T-cell (primary cell): ENCODE data around the gene PSTPIP1. TPM values are rescaled to one million over a fixed set of nuclear protein-coding genes. Genes with fewer than 3 reads are reported as not detected.

Experiments
- ATAC-seq, 4 experiments: fragments of 200-7000 bp in 3 of 4; fragments of 150-1000 bp in 1 of 4; cut with Tn5 transposase; replicated peaks in 1 of 4; 1 replicate in 3 of 4; 2 replicates in 1 of 4; pipeline ENCODE4 v1.10.0; 2021; ENCODE audit warnings: moderate library complexity in 3 of 4, mild to moderate bottlenecking in 2 of 4, moderate number of reproducible peaks in 1 of 4
- CTCF ChIA-PET, 2 donors: fragments of 300-600 bp; sonication (Branson Sonifier 250); formaldehyde crosslinking; loops; one replicate each; lab custom pipeline; 2022; ENCODE audit warnings: antibody characterized with exemption in 2 of 2; lab: Charles Lee
- POLR2A ChIA-PET, 2 donors: fragments of 300-600 bp; sonication (Branson Sonifier 250); formaldehyde crosslinking; loops; one replicate each; lab custom pipeline; 2022; ENCODE audit warnings: antibody characterized with exemption in 2 of 2; lab: Charles Lee
- DNase-seq, 35 experiments: peaks; one replicate each; pipeline versions ENCODE4 v3.0.0 to v3.0.0-alpha.2; 2013 to 2023
- H3K27ac ChIP-seq: one replicate; pipeline ENCODE4 v1.5.1; 2013; ENCODE audit warnings: low read length
- H3K27me3 ChIP-seq, 2 experiments: replicated peaks in 1 of 2; 1 replicate in 1 of 2; 2 replicates in 1 of 2; pipeline versions ENCODE4 v1.6.1 to v1.7.0; 2013; ENCODE audit warnings: low read length in 1 of 2, mixed read lengths in 1 of 2; ENCODE audit not compliant: control insufficient read depth in 2 of 2, insufficient read depth in 2 of 2; ENCODE audit errors: extremely low read depth in 1 of 2
- H3K36me3 ChIP-seq, 2 donors: 1 replicate in 1 of 2; 2 replicates in 1 of 2; pipeline versions ENCODE4 v1.6.1 to v1.7.0; 2013; ENCODE audit warnings: low read length in 1 of 2; ENCODE audit not compliant: control insufficient read depth in 2 of 2, insufficient read depth in 1 of 2; ENCODE audit errors: extremely low read depth in 1 of 2
- H3K4me1 ChIP-seq, 2 experiments: 1 replicate in 1 of 2; 2 replicates in 1 of 2; pipeline versions ENCODE4 v1.6.1 to v1.7.0; 2013; ENCODE audit warnings: low read length in 2 of 2, mixed read lengths in 1 of 2; ENCODE audit not compliant: insufficient read depth in 2 of 2, control insufficient read depth in 1 of 2; ENCODE audit errors: extremely low read depth in 1 of 2
- H3K4me3 ChIP-seq, 2 donors: 1 replicate in 1 of 2; 2 replicates in 1 of 2; pipeline versions ENCODE4 v1.5.1 to v1.7.0; 2013; ENCODE audit warnings: mild to moderate bottlenecking in 2 of 2, low read length in 1 of 2, moderate library complexity in 1 of 2; ENCODE audit not compliant: control insufficient read depth in 1 of 2; ENCODE audit errors: extremely low read depth in 1 of 2
- H3K9me3 ChIP-seq: 2 replicates; pipeline ENCODE4 v1.7.0; 2013
- H3K27ac Mint-ChIP-seq, 2 donors: one replicate each; pipeline ENCODE4 v1.8.0; 2020 to 2021; ENCODE audit warnings: mild to moderate bottlenecking in 2 of 2, mixed read lengths in 2 of 2
- H3K27me3 Mint-ChIP-seq, 2 donors: one replicate each; pipeline ENCODE4 v1.8.0; 2021 to 2022; ENCODE audit warnings: mixed read lengths in 2 of 2
- H3K36me3 Mint-ChIP-seq: one replicate; pipeline ENCODE4 v1.8.0; 2021; ENCODE audit warnings: mixed read lengths
- H3K4me1 Mint-ChIP-seq, 3 donors: one replicate each; pipeline ENCODE4 v1.8.0; 2020 to 2022; ENCODE audit warnings: mixed read lengths in 3 of 3, mild to moderate bottlenecking in 1 of 3
- H3K4me3 Mint-ChIP-seq, 3 donors: one replicate each; pipeline ENCODE4 v1.8.0; 2020 to 2022; ENCODE audit warnings: mild to moderate bottlenecking in 3 of 3, mixed read lengths in 3 of 3, moderate library complexity in 3 of 3
- H3K9me3 Mint-ChIP-seq, 3 donors: one replicate each; pipeline ENCODE4 v1.8.0; 2020 to 2022; ENCODE audit warnings: mixed read lengths in 3 of 3
- WGBS: methylation state at CpG from one replicate; pipeline ENCODE4 v1.1.5; 2013; ENCODE audit warnings: missing lambda C conversion rate; ENCODE audit not compliant: insufficient coverage; 5-methylcytosine and 5-hydroxymethylcytosine counted together
- total RNA-seq, 35 experiments: library from RNA in 6 of 35; stranded (reverse) in 6 of 35; fragments of 120-200 nt in 1 of 35; gene quantifications; one replicate each; pipeline versions ENCODE4 v1.2.1 to v1.2.4 and lab custom pipeline; 2013 to 2026

PSTPIP1 gene
- total RNA-seq, 5 donors from 2014 or later (not counting 1 experiment from before 2014, with no cell fraction given): 110 to 231 (median 180) TPM

DNA sequence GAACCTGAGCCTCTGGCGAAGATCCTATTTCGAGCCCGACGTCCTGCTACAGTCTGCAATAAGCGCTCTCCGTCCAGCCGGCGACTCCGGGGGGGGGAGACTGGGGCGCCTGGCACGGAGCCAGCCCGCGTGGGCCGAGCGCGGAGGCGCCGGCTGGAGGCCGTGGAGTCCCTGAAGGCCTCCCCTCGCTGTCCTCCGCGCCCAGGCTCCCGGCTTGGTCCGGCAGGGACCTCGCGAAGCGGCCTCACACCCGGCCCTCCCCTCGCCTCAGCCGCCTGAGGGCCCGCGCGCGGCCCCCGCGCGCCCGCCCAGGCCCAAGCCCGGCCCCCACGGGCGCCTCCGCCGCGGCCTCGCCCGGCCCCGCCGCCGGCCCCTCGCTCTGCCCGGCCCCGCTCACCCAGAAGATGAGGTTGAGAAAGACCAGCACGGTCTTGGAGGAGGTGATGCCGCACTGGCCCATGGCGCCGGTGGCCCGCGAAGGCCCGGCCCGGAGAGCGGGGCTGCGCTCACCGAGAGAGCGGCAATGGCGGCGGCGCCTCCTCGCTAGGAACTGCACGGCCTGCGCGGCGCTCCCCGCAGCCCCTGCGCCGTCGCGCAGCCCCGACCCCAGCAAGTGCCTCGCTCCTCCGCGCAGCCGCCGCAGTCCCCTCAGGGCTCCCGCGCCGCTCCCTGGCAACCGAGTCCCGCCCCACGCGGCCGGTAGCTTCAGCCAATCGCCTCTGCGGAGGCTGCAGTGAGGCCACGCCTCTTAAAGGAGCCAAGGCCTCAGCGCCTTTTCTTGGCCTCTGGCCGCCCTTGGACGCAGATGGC lies 75.8 kb downstream of the PSTPIP1 start, which contains the start of gene TSPAN3:
TSS of gene TSPAN3 (minus strand) at position 615 of the 810 bp plus-strand sequence. CDS start at position 460, 155 bp downstream.
- POLR2A ChIA-PET: interaction anchor here in 1 of 2 donors (1.0 kb wide), 1 partner anchor 10 kb away, joined by 3 read pairs; no protein-coding TSS in a partner anchor
- CTCF ChIA-PET: no interaction called here

GRCh38 chr15:77071305-77072223 lies 76.6 kb downstream of the PSTPIP1 start:
- peak overlapping the region; percentile 70 to 85 for H3K27ac Mint-ChIP-seq
- ChIA-PET POLR2A (interaction anchor here in 1 of 2 donors (1.0 kb wide), 1 partner anchor 11 kb away, joined by 3 read pairs; no protein-coding TSS in a partner anchor), CTCF (no interaction called here)
- Histone ChIP-seq H3K27ac (no peak overlapping the region), H3K9me3 (no peaks in the 10 kb centered on the region), H3K36me3 (no peaks in the 10 kb centered on the region), H3K4me3 (peak overlapping the region; percentile 46 to 87), H3K27me3 (peaks cover 0 to 6% of the 10 kb centered on the region in 2 experiments), H3K4me1 (peaks cover 9 to 16% of the 10 kb centered on the region in 2 experiments)
- no peak for ATAC-seq
- no peaks in the 10 kb centered on the region for H3K9me3 Mint-ChIP-seq
- H3K4me1 Mint-ChIP-seq: peaks cover 31 to 35% (median 31%) of the 10 kb centered on the region in 3 donors
- H3K36me3 Mint-ChIP-seq: no peaks in the 10 kb centered on the region
- 94% methylated on average over 6 of the region's 15 CpGs for WGBS
- no peak for DNase-seq
- no peaks in the 10 kb centered on the region for H3K27me3 Mint-ChIP-seq
- peak overlapping the region; percentile 71 to 81 (median 78) for H3K4me3 Mint-ChIP-seq

More for the DNA sequence above, 75.8 kb downstream of the PSTPIP1 start, which contains the start of gene TSPAN3:
- no peaks in the 10 kb centered on the region for H3K36me3 ChIP-seq
- DNase-seq: peak; percentile 84 to 94 (median 90)
- Mint-ChIP-seq H3K9me3 (no peaks in the 10 kb centered on the region), H3K27me3 (no peaks in the 10 kb centered on the region), H3K4me3 (peak within 1 kb of the TSS; percentile 71 to 81 (median 79)), H3K4me1 (peaks cover 31 to 36% (median 32%) of the 10 kb centered on the region in 3 donors), H3K27ac (peak within 1 kb of the TSS; percentile 70 to 85), H3K36me3 (no peaks in the 10 kb centered on the region)
- H3K4me1 ChIP-seq: peaks cover 9 to 16% of the 10 kb centered on the region in 2 experiments
- H3K4me3 ChIP-seq: peak within 1 kb of the TSS; percentile 46 to 87
- no peak within 1 kb of the TSS for H3K27ac ChIP-seq
- H3K9me3 ChIP-seq: no peaks in the 10 kb centered on the region
- WGBS: under 1% methylated on average over 86 of the region's 97 CpGs
- ATAC-seq: peak; percentile 98 to 100 (median 99)
- peaks cover 0 to 6% of the 10 kb centered on the region in 2 experiments for H3K27me3 ChIP-seq

DNA sequence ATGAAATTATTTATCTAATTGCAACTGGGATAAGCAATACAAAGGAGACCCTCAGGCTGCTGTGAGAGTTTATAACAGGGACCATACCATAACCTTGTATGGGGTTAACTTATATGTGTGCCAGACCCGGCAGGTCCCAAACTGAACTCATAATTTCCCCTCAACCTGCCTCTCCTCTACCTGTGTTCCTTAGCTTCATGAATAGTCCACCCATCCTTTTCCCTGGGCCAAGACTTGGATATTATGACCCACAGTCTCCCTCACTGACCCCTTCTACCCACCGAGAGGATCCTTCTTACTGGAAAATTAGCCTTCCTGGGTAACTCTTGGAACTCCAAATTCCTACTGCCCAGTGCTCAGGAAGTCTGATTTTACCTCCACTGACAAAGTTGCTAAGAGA lies 79.4 kb downstream of the PSTPIP1 start:
- DNase-seq (no peak), ATAC-seq (no peak)
- Mint-ChIP-seq H3K4me3 (no peak overlapping the region), H3K9me3 (no peaks in the 10 kb centered on the region), H3K36me3 (no peaks in the 10 kb centered on the region), H3K4me1 (peaks cover 18 to 20% (median 19%) of the 10 kb centered on the region in 3 donors), H3K27me3 (no peaks in the 10 kb centered on the region), H3K27ac (no peak overlapping the region)
- no peaks in the 10 kb centered on the region for H3K36me3 ChIP-seq
- CTCF ChIA-PET: no interaction called here
- peaks cover 7 to 16% of the 10 kb centered on the region in 2 experiments for H3K4me1 ChIP-seq
- H3K9me3 ChIP-seq: no peaks in the 10 kb centered on the region
- H3K4me3 ChIP-seq: no peak overlapping the region
- 69% methylated on average over 1 of the region's 2 CpGs for WGBS
- H3K27me3 ChIP-seq: peaks cover 0 to 6% of the 10 kb centered on the region in 2 experiments
- POLR2A ChIA-PET: no interaction called here
- H3K27ac ChIP-seq: no peak overlapping the region

DNA sequence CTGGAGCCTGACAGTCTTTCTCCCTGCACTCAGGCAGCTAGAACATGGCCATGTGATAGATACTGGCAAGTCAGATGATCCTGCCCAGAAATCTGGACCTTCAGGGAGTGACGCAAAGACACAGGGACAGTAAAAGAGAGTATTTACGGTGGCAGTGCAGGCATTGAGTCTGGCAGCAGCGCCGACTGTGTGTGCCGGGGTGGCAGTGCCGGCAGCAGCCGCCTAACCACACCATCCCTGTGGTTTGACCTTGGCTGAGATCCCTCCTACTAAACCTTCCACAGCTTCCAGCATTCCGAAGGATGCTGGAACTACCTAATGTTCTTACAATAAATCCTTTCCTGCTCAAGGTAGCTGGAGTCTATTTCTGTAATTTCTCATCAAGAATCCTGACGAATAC lies 80.6 kb downstream of the PSTPIP1 start:
- DNase-seq (no peak), ATAC-seq (no peak)
- H3K36me3 ChIP-seq: no peaks in the 10 kb centered on the region
- Mint-ChIP-seq H3K9me3 (no peaks in the 10 kb centered on the region), H3K36me3 (no peaks in the 10 kb centered on the region), H3K27me3 (no peaks in the 10 kb centered on the region), H3K27ac (no peak overlapping the region), H3K4me1 (peaks cover 11 to 13% (median 11%) of the 10 kb centered on the region in 3 donors), H3K4me3 (no peak overlapping the region)
- WGBS: 90% methylated on average over 7 of the region's 9 CpGs
- no peak overlapping the region for H3K4me3 ChIP-seq
- peaks cover 0 to 6% of the 10 kb centered on the region in 2 experiments for H3K27me3 ChIP-seq
- H3K9me3 ChIP-seq: no peaks in the 10 kb centered on the region
- ChIA-PET CTCF (no interaction called here), POLR2A (interaction anchor here in 1 of 2 donors (0.7 kb wide), 1 partner anchor 27 kb away, joined by 4 read pairs; no protein-coding TSS in a partner anchor)
- no peak overlapping the region for H3K27ac ChIP-seq
- peaks cover 0 to 6% of the 10 kb centered on the region in 2 experiments for H3K4me1 ChIP-seq

DNA sequence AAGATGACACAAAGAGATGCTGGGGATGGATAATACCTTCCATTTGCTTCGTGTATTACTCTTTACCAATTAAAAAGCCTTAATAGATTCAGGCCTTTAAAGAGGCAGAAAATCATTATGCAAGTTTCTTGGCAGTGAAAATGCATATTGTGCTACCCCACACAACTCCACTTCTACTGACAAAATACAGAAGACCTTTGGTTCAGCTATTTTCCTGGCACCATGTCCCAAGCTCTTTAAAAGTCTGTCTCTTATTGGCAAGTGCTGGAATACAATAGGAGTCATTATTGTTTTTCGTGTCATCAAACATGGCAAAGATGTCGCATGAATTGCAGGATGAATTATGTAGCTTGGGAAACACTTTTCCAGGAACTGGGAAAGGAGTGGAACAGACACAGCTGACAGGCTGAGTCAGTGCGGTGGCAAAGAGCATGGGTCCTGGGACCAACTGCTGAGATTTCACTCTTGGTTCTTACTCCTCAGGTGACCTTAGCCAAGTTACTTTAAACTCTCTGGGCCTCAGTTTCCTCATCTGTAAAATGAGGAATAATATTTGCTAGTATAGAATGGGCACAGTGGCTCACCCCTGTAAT lies 81.5 kb downstream of the PSTPIP1 start:
- Mint-ChIP-seq H3K27ac (no peak overlapping the region), H3K4me3 (no peak overlapping the region), H3K9me3 (no peaks in the 10 kb centered on the region), H3K27me3 (no peaks in the 10 kb centered on the region), H3K4me1 (peaks cover 7 to 9% (median 7%) of the 10 kb centered on the region in 3 donors), H3K36me3 (no peaks in the 10 kb centered on the region)
- no peak overlapping the region for H3K4me3 ChIP-seq
- WGBS: 100% methylated on average over 2 of the region's 4 CpGs
- DNase-seq: no peak
- H3K27me3 ChIP-seq: peaks cover 0 to 6% of the 10 kb centered on the region in 2 experiments
- no peaks in the 10 kb centered on the region for H3K36me3 ChIP-seq
- peaks cover 0 to 2% of the 10 kb centered on the region in 2 experiments for H3K4me1 ChIP-seq
- ATAC-seq: no peak
- no peak overlapping the region for H3K27ac ChIP-seq
- CTCF ChIA-PET: no interaction called here
- H3K9me3 ChIP-seq: no peaks in the 10 kb centered on the region
- POLR2A ChIA-PET: no interaction called here
